ELF-1 (cell line): ENCODE results near the gene USP24.
"Not testable (repeated sequence)": the region's sequence is repeated elsewhere in the genome, so short reads cannot be mapped to it uniquely, and the experiment has no call there.

Source experiments
- DNase-seq: peaks from one replicate; pipeline ENCODE4 v3.0.0-alpha.2; 2016; ENCODE audit warnings: low read depth, low spot score

Gene USP24

GRCh38 chr1:55127827-55128343 lies 87.3 kb downstream of the USP24 start:
- DNase-seq = no peak

DNA sequence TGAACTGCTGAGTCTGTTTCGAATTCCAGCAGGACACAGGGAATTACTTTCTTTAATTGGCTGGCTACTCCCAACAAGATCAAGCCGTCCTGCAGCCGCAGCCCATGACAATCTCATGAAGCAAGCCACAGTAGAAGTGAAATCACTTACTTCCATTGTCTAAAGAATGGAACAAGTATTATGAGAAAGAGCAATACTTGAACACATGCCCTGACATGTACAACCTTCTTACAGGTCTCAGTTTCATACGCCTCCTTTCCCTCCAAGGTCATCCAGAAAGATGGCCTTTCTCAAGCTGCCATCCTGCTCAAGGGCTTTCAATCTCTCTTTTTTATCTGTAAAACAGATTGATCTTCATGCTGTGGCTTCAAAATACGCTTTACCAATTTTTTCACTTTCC lies 90.7 kb downstream of the USP24 start:
- DNase-seq = no peak

DNA sequence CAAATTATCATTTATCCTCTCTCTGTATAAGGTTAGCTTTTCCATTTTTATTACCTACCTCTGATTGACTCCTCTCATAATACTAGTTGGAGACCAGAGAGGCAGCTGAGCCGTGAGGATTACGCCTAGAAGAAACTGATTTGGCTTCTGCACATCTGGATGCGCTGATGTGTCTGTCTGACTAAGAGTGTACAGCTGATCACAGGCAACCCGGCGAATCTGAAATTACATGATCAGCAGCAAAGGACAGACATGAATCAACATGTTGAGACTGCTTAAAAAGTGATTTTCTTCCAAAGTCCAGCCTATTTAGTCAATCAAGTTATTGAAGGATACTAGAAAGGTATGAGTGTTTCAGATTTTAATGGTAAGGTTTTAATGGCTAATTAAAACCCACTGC lies 94.6 kb downstream of the USP24 start:
- DNase-seq = no peak

GRCh38 chr1:55118651-55119329 lies 96.4 kb downstream of the USP24 start:
- no peak for DNase-seq

DNA sequence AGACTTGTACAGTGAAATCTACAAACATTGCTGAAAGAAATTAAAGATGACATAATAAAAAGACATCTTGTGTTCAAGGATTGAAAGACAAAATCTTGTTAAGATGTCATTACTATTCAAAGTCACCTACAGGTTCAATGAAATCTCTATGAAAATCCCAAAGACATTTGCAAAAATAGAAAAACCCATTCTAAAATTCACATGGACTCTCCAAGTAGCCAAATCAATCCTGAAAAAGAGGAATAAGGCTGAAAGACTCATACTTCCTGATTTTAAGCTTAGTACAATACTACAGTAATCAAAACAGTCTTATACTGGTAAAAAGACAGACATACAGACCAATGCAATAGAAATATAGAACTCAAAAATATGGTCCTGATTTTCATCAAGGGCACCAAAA lies 97.2 kb downstream of the USP24 start:
- no peak for DNase-seq

- DNase-seq = not testable (repeated sequence)
Observed at GRCh38 chr1:55109005-55109404, 106.2 kb downstream of the USP24 start.

DNA sequence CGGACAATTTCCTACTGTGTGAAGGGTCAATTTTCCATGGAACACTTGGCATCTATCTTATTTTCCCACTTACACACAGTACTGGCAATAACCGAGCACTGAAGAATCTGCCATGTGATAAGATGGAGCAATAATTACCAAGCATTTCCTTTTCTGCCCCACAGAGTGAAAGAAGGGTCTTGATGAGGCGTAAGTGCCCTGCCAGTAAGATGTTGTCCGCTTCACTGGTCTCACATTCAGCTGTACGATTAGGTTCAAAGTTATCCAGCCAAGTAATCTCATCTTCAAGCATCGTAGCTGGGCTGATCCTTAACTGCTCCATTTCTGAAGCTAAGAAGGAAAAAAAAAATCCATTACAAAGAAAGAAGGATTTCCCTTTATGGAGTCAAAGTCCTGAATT lies 108.1 kb downstream of the USP24 start:
- DNase-seq = no peak

DNA sequence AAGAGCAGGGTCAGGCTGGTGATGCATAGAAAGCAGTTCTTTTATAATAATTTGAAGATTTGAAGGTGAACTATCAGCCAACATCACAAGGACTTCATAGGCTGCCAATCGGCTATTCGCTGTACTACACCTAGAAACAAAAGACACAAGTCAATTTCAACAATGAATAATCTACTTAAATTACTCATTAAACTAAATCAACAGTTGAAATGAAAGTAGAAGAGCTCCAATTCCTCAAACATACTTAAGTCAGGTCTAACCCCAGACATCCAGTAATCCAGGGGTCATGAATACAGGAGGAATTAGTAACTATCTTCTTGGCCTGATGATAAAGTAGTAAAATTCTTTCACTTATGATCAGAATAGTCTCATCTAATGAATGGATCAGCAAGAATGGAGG lies 111.3 kb downstream of the USP24 start:
- no peak for DNase-seq

DNA sequence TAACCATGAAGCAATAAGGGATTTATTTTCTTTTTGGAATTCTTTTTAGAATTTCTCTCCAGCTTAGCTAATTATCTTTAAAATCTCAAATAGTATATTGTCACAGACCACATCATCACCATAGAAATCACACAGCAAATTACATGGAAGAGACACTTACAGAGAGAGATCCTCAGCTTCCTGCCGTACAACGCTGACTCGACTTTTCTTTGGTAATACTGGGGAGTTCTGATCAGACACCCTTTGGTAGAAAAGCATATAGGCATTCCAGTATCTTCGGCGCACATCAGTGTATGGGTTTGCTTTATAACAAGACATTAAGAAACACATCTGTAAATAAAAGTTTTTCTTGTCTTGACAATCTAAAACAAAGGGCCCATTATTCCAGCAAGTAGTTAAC lies 120.1 kb downstream of the USP24 start:
- no peak for DNase-seq

DNA sequence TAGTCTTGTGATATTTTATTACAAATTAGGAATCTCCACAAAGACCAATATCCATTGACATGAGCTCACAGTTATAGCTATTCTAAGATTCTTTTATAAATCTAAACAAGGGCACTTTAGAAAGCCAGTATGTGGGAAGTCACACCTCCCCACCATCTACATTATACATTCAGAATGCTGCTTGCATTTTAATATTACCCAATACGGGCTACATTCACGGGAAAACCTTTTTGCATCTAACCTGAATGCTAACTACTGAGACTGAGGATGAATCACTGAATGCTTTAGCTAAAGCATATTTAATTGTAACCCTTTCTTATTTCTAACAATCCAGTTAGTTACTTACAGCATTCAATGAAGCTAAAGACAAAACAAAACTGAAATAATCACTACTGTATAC lies 122.7 kb downstream of the USP24 start:
- no peak for DNase-seq

GRCh38 chr1:55089683-55090082 lies 125.5 kb downstream of the USP24 start:
- no peak for DNase-seq

- no peak for DNase-seq
Observed at GRCh38 chr1:55088413-55088812, 126.8 kb downstream of the USP24 start.

GRCh38 chr1:55087439-55087838 lies 127.7 kb downstream of the USP24 start:
- no peak for DNase-seq

DNA sequence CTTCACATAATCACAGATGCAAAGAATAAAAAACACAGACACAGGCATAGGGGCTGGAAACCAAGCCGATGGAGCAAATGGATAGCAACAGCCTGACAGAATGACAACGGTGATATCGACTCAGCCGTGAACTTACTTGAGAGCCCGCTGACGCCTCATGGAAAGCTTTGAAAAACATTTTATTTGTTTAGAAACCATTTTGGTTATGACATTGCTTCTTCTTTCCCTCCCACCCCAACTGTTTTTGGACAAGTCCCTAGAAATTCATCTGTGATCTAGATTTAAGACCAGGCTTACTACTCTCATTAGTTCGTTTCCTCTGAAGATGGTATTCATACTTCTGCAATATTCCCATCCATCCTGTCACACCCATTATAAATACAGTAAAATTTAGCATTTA lies 130.9 kb downstream of the USP24 start:
- no peak for DNase-seq

DNA sequence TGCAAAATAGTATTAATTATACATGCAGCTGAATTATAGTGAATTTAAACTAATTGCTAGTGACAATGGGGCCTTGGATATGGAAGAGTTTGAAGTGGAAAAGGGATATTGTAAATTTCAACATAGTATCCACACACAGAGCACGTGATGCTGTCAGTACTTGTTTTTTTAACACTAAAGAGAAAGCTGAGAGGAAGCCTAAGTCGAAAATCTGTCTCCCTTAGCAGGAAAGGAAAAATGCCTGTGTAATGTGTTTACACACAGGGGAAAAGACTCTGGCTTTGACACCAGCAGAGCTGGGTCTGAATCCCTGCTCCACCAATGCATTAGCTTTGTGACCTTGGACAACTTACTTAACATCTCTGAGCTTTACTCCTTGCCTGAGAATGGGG lies 133.3 kb downstream of the USP24 start:
- no peak for DNase-seq

- no peak for DNase-seq
Observed at GRCh38 chr1:55081188-55081904, 133.8 kb downstream of the USP24 start.

DNA sequence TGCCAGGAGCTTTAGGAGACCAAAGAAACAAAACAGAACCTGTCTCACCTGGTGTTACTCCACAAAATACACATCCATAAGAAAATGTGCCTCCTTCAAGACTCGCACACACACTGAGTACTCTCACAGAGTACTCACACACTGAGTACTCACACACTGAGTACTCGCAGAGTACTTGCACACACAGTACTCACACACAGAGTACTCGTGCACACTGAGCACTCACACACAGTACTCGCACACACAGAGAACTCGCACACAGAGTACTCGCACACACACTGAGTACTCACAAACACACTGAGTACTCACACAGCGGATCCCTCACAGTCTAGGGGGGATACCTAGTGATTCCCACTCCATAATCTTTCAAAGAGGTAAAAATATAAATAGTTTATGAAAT lies 135.5 kb downstream of the USP24 start:
- no peak for DNase-seq

DNA sequence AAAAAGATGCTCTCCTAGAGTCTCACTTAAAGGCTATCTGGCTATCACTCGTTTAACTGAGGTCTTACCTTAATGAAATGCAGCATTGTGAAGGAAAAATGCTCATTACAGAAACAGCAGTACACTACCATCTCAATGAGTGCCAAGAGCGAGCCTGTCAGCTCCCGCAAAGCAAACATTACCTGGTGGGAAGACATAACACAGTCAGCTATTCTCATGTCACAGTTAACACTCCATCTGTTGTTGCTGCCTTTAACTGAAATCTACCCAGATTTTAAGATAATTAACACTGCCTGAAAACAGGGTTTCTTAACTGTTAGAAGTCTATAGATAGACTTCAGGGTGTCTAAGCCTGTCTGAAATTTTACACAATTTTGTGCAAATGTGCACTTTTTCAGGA lies 136.7 kb downstream of the USP24 start:
- no peak for DNase-seq

DNA sequence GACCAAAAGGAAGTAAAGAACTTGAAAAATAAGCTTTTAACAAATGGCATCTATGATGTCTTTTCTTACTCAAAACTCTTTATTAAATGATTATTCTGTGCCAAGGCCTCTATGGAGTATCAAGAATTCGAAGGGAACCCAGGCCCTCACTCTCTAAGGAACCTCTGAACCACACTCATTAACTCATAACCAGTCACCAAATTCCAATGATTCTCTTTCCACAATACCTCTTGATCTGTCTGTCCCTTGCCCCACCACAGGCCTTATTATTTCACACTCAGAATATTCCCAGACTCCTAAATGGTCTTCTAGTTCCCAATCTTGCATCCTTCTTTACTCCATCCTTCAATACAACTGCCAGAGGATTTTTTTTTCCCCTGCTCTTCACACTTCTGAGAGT lies 138.8 kb downstream of the USP24 start:
- DNase-seq = no peak

- no peak for DNase-seq
Observed at GRCh38 chr1:55074455-55074854, 140.7 kb downstream of the USP24 start.

DNA sequence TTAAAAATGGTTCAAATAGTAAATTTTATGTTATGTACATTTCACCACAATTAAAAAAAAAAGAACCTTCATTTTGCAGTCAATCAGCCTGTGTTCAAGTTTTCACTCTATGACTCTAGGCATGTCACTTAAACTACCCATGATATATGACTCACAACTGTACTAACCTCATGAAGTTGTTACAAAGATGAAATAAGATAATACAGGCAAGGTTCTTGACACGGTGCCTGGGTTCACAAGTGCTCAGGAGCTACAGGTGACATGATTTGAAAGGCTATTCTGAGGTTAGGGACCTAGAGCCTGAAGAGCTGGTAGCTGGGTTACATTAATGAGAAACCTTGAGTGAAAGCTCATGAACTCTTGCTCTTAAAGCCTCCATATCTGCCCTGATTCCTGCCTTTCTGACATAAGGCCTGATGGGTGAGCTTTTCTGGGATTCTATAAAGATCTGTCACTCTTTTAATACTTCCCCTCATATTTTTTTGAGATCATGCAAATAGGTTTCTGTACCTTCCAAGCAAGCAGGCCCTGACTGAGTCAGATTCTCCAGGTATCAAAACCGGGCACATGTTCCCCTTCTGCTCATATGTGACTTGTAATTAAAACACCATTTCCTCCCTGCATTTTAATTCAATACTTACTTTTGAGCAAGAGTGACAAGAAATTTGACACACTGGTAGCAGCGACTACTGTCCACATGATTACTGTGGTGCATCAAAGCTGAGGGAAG lies 141.8 kb downstream of the USP24 start:
- no peak for DNase-seq

DNA sequence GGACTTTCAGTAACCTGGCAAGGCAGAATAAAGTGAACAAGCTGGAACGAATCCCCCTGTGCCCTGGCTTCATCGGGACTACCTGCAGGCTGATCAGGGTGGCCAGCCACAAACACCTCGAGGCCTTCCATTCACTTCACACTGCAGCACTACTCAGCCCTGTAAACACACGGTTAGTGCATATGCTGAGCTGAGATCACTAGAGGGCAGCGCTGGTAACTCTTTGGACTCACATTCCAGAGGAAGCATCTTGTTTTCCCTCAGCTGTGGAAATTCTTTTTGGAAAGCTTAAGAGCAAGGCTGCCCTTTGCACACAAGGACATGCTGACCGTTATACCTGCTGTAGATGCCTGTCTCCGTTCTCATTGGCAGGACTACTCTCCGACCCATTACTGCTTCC lies 143.7 kb downstream of the USP24 start:
- DNase-seq = peak; percentile 79
